Retinal pigment epithelial cell (primary cell): ENCODE results near the gene BICDL1.

Source experiments
- DNase-seq: peaks from one replicate; pipeline ENCODE4 v3.0.0-alpha.2; 2010; ENCODE audit warnings: low read depth
- H3K4me3 ChIP-seq: 2 replicates; pipeline ENCODE4 v1.5.1; 2011; ENCODE audit warnings: mild to moderate bottlenecking, low read length, control low read depth, moderate library complexity
- CTCF ChIP-seq: conservative IDR thresholded peaks from 2 replicates; pipeline ENCODE4 v1.5.1; 2011; ENCODE audit warnings: low read depth, low read length, control low read depth, inconsistent platforms

Gene BICDL1

DNA sequence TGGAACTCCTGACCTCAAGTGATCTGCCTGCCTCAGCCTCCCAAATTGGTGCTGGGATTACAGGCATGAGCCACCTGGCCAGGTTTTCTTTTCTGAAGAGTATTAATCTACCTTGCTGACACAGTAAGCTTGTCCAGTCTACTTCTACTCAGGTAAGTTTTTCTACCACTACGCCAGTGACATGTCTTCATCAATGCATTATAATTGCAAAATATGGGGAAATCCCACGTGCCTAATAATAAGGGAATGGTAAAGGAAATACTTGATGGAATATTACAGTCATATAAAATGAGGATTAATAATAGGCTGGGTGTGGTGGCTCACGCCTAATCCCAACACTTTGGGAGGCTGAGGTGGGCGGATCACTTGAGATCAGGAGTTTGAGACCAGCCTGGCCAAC is 65.3 kb downstream of the BICDL1 start:
- TF ChIP-seq CTCF = no peak

GRCh38 chr12:120055231-120056000 is 66.4 kb downstream of the BICDL1 start:
- TF ChIP-seq CTCF = no peak
- DNase-seq = no peak
- H3K4me3 ChIP-seq = no peak overlapping the region

More for the DNA sequence above, 65.3 kb downstream of the BICDL1 start:
- no peak overlapping the region for H3K4me3 ChIP-seq
- no peak for DNase-seq

- no peak for DNase-seq
- TF ChIP-seq CTCF = no peak
- H3K4me3 ChIP-seq = no peak overlapping the region
These were observed 67.7 kb downstream of the BICDL1 start for GRCh38 chr12:120056739-120057138.

DNA sequence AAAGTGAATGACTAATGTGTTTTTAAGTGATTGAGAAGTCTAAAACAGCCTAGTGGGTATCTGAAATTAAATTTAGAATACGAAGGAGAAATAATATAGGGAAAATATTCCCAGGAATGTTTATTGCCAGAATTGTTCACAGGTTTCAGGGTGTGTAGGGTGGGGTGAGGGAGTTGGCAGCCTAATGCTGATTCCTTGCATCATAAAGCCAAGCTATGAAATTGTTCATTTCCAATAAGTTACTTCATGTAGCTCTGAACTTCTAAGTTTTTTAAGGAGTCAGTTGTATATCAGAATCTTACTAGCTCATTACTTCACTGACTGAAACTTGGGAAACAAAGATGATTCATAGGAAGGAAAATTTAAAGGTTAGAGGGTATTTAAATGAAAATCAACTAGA is 71.2 kb downstream of the BICDL1 start:
- H3K4me3 ChIP-seq = no peak overlapping the region
- no peak for TF ChIP-seq CTCF
- DNase-seq = no peak

- DNase-seq = no peak
- TF ChIP-seq CTCF = no peak
- no peak overlapping the region for H3K4me3 ChIP-seq
These were observed 71.7 kb downstream of the BICDL1 start for GRCh38 chr12:120060717-120061116.

- H3K4me3 ChIP-seq = no peak overlapping the region
- no peak for TF ChIP-seq CTCF
- DNase-seq = no peak
These were observed 72.7 kb downstream of the BICDL1 start for GRCh38 chr12:120061575-120062214.
